Left lung (tissue), 10 donors: ENCODE data around the gene ARHGAP26. TPM values are rescaled to one million over a fixed set of nuclear protein-coding genes. Genes with fewer than 3 reads are reported as not detected.

Source experiments
- ATAC-seq: fragments of 200-7000 bp; cut with Tn5 transposase; one replicate; pipeline ENCODE4 v1.9.1; 2020; ENCODE audit warnings: moderate library complexity
- DNase-seq, 4 donors: peaks; one replicate each; pipeline ENCODE4 v3.0.0-alpha.2; 2013 to 2020
- H3K27ac ChIP-seq, 2 donors: fragments of 200-600 bp; sonication (generic) in 1 of 2; one replicate each; pipeline versions ENCODE4 v1.5.0 to v1.8.0; 2020 to 2021
- H3K27me3 ChIP-seq, 2 donors: fragments of 200-600 bp; sonication (generic) in 1 of 2; one replicate each; pipeline versions ENCODE4 v1.5.0 to v1.8.0; 2020 to 2021
- H3K36me3 ChIP-seq, 2 donors: fragments of 200-600 bp; sonication (generic) in 1 of 2; one replicate each; pipeline versions ENCODE4 v1.5.0 to v1.8.0; 2020 to 2021
- H3K4me1 ChIP-seq, 2 donors: fragments of 200-600 bp; one replicate each; pipeline ENCODE4 v1.8.0; 2021
- H3K4me3 ChIP-seq, 2 donors: fragments of 200-600 bp; sonication (generic) in 1 of 2; one replicate each; pipeline versions ENCODE4 v1.5.0 to v1.8.0; 2020 to 2021; ENCODE audit warnings: mild to moderate bottlenecking in 1 of 2
- H3K9me3 ChIP-seq, 2 donors: fragments of 200-600 bp; sonication (generic) in 1 of 2; one replicate each; pipeline versions ENCODE4 v1.5.0 to v1.8.0; 2020 to 2021
- CTCF ChIP-seq, 2 donors: fragments of 200-600 bp; sonication (generic) in 1 of 2; IDR thresholded peaks; one replicate each; pipeline versions ENCODE4 v1.5.0 to v1.8.0; 2021; ENCODE audit warnings: antibody characterized with exemption in 2 of 2
- intact Hi-C, 2 donors: fragments of 100-400 bp; cut with DNase I; formaldehyde crosslinking; loops; one replicate each; pipeline versions ENCODE4 v1.11.2 to v1.14.2; 2022
- polyA plus RNA-seq, 6 donors: library from polyadenylated mRNA; unstranded; fragments of 120-200 nt; gene quantifications; one replicate each; pipeline ENCODE4 v1.2.1, GENCODE V29; 2013; ENCODE audit not compliant: insufficient read length in 6 of 6
- total RNA-seq, 2 donors: library from RNA; stranded (reverse); fragmentation: NEBNext Ultra II Directional; extraction: Animal tissue kit (Norgen Biotek cat#: 25700); gene quantifications; one replicate each; pipeline ENCODE4 v1.2.1, GENCODE V29; 2021
- donor health status: DM: no; HTN: yes; CAD: no.
- donor health status: DM: no; HTN: no; CAD: no.

The ARHGAP26 gene
- total and polyA plus RNA-seq, 8 donors: 13.9 to 61.9 (median 14.9) TPM

- H3K27ac ChIP-seq: no peak overlapping the region
- DNase-seq: no peak
- no peaks in the 10 kb centered on the region for H3K36me3 ChIP-seq
- TF ChIP-seq CTCF (IDR thresholded peaks at IDR 0.05): no peak
- no peaks in the 10 kb centered on the region for H3K27me3 ChIP-seq
- no peak for ATAC-seq
- no peaks in the 10 kb centered on the region for H3K4me1 ChIP-seq
- H3K9me3 ChIP-seq: no peaks in the 10 kb centered on the region
- intact Hi-C loops: no loop called here
- H3K4me3 ChIP-seq: no peak overlapping the region
Observed at GRCh38 chr5:143165049-143165880, 395.1 kb downstream of the ARHGAP26 start.

- H3K4me3 ChIP-seq: no peak overlapping the region
- no peak overlapping the region for H3K27ac ChIP-seq
- intact Hi-C loops: no loop called here
- no peaks in the 10 kb centered on the region for H3K4me1 ChIP-seq
- ATAC-seq (peak; percentile 24), DNase-seq (no peak)
- H3K9me3 ChIP-seq: no peaks in the 10 kb centered on the region
- no peaks in the 10 kb centered on the region for H3K27me3 ChIP-seq
- H3K36me3 ChIP-seq: no peaks in the 10 kb centered on the region
- no peak for TF ChIP-seq CTCF (IDR thresholded peaks at IDR 0.05)
Observed at GRCh38 chr5:143166090-143166489, 395.9 kb downstream of the ARHGAP26 start.

- Histone ChIP-seq H3K27me3 (no peaks in the 10 kb centered on the region), H3K4me3 (no peak overlapping the region), H3K27ac (no peak overlapping the region), H3K36me3 (no peaks in the 10 kb centered on the region), H3K9me3 (no peaks in the 10 kb centered on the region), H3K4me1 (no peaks in the 10 kb centered on the region)
- intact Hi-C loops: no loop called here
- no peak for ATAC-seq
- TF ChIP-seq CTCF (IDR thresholded peaks at IDR 0.05): no peak
- DNase-seq: no peak
Observed at GRCh38 chr5:143166661-143167420, 396.7 kb downstream of the ARHGAP26 start.

- DNase-seq (no peak), ATAC-seq (no peak)
- no peaks in the 10 kb centered on the region for H3K9me3 ChIP-seq
- intact Hi-C loops: no loop called here
- H3K27ac ChIP-seq: no peak overlapping the region
- H3K36me3 ChIP-seq: peaks cover 0 to 7% of the 10 kb centered on the region in 2 donors
- no peaks in the 10 kb centered on the region for H3K27me3 ChIP-seq
- no peak overlapping the region for H3K4me3 ChIP-seq
- TF ChIP-seq CTCF (IDR thresholded peaks at IDR 0.05): no peak
- H3K4me1 ChIP-seq: no peaks in the 10 kb centered on the region
Observed at GRCh38 chr5:143168171-143168741, 398.1 kb downstream of the ARHGAP26 start.
